H9 (cell line): ENCODE measurements around the gene SPDYE2B. TPM values are rescaled to one million over a fixed set of nuclear protein-coding genes. Genes with fewer than 3 reads are reported as not detected.
"Not testable (repeated sequence)": the region's sequence is repeated elsewhere in the genome, so short reads cannot be mapped to it uniquely, and the experiment has no call there.

Source experiments
- DNase-seq: peaks from one replicate; pipeline ENCODE4 v3.0.0-alpha.2; 2017
- H2AFZ ChIP-seq: one replicate; pipeline ENCODE4 v1.6.1; 2013; ENCODE audit warnings: mild to moderate bottlenecking, low read length, control low read depth, moderate library complexity
- H2AK5ac ChIP-seq: 2 replicates; pipeline ENCODE4 v1.6.1; 2013; ENCODE audit warnings: low read length, control low read depth, mixed read lengths; ENCODE audit not compliant: insufficient read length
- H2BK120ac ChIP-seq: one replicate; pipeline ENCODE4 v1.6.1; 2013; ENCODE audit warnings: low read depth, mild to moderate bottlenecking, low read length, control low read depth, inconsistent platforms; ENCODE audit not compliant: poor library complexity, severe bottlenecking
- H2BK12ac ChIP-seq: 2 replicates; pipeline ENCODE4 v1.6.1; 2013; ENCODE audit warnings: low read length, control low read depth, mixed read lengths, low read depth; ENCODE audit not compliant: insufficient read length
- H2BK15ac ChIP-seq: 2 replicates; pipeline ENCODE4 v1.6.1; 2013; ENCODE audit warnings: low read depth, low read length, control low read depth
- H2BK20ac ChIP-seq: one replicate; pipeline ENCODE4 v1.6.1; 2013; ENCODE audit warnings: low read depth, mild to moderate bottlenecking, low read length, control low read depth, inconsistent platforms; ENCODE audit not compliant: poor library complexity, severe bottlenecking
- H2BK5ac ChIP-seq: 2 replicates; pipeline ENCODE4 v1.6.1; 2013; ENCODE audit warnings: low read length, control low read depth, mixed read lengths; ENCODE audit not compliant: insufficient read length
- H3K14ac ChIP-seq: 2 replicates; pipeline ENCODE4 v1.6.1; 2013; ENCODE audit warnings: low read length, control low read depth; ENCODE audit not compliant: insufficient read depth
- H3K18ac ChIP-seq: 2 replicates; pipeline ENCODE4 v1.6.1; 2013; ENCODE audit warnings: low read depth, mild to moderate bottlenecking, mixed read lengths, low read length, control low read depth; ENCODE audit not compliant: insufficient read length
- H3K23ac ChIP-seq: 2 replicates; pipeline ENCODE4 v1.6.1; 2013; ENCODE audit warnings: low read length, control low read depth, mixed read lengths, low read depth; ENCODE audit not compliant: insufficient read length
- H3K23me2 ChIP-seq: 2 replicates; pipeline ENCODE4 v1.6.1; 2013; ENCODE audit warnings: low read depth, mild to moderate bottlenecking, mixed read lengths, low read length, control low read depth; ENCODE audit not compliant: insufficient read length, poor library complexity, severe bottlenecking
- H3K27ac ChIP-seq: 2 replicates; pipeline ENCODE4 v1.5.1; 2013; ENCODE audit warnings: low read length, control low read depth, mixed read lengths, low read depth; ENCODE audit not compliant: insufficient read length
- H3K27me3 ChIP-seq: 2 replicates; pipeline ENCODE4 v1.6.1; 2013; ENCODE audit warnings: low read length, control low read depth, inconsistent platforms; ENCODE audit not compliant: insufficient read depth
- H3K4ac ChIP-seq: 2 replicates; pipeline ENCODE4 v1.6.1; 2013; ENCODE audit warnings: low read depth, mild to moderate bottlenecking, control low read depth, inconsistent platforms, low read length, moderate library complexity
- H3K4me1 ChIP-seq: 2 replicates; pipeline ENCODE4 v1.6.1; 2013; ENCODE audit warnings: low read length, control low read depth, inconsistent platforms; ENCODE audit not compliant: insufficient read depth
- H3K4me2 ChIP-seq: 2 replicates; pipeline ENCODE4 v1.6.1; 2013; ENCODE audit warnings: low read length, control low read depth, mixed read lengths; ENCODE audit not compliant: insufficient read length, insufficient read depth
- H3K56ac ChIP-seq: 2 replicates; pipeline ENCODE4 v1.6.1; 2013; ENCODE audit warnings: low read depth, mild to moderate bottlenecking, mixed read lengths, low read length, control low read depth; ENCODE audit not compliant: insufficient read length
- H3K79me1 ChIP-seq: 2 replicates; pipeline ENCODE4 v1.6.1; 2013; ENCODE audit warnings: low read depth, mild to moderate bottlenecking, moderate library complexity, low read length, control low read depth, inconsistent platforms; ENCODE audit not compliant: insufficient read depth, poor library complexity, severe bottlenecking
- H3K79me2 ChIP-seq: 2 replicates; pipeline ENCODE4 v1.6.1; 2013; ENCODE audit warnings: low read length, control low read depth, inconsistent platforms; ENCODE audit not compliant: insufficient read depth
- H3K9ac ChIP-seq: 2 replicates; pipeline ENCODE4 v1.6.1; 2013; ENCODE audit warnings: low read length, control low read depth, mixed read lengths; ENCODE audit not compliant: insufficient read length; ENCODE audit errors: extremely low read depth
- H3K9me3 ChIP-seq: one replicate; pipeline ENCODE4 v1.6.1; 2013; ENCODE audit warnings: low read depth, low read length, inconsistent platforms; ENCODE audit not compliant: control insufficient read depth
- H3T11ph ChIP-seq: one replicate; pipeline ENCODE4 v1.6.1; 2013; ENCODE audit warnings: mild to moderate bottlenecking, low read length, control low read depth, inconsistent platforms
- H4K20me1 ChIP-seq: one replicate; pipeline ENCODE4 v1.6.1; 2013; ENCODE audit not compliant: control insufficient read depth, insufficient read length, insufficient read depth
- H4K5ac ChIP-seq: 2 replicates; pipeline ENCODE4 v1.6.1; 2013; ENCODE audit warnings: low read depth, mild to moderate bottlenecking, mixed read lengths, low read length, control low read depth; ENCODE audit not compliant: insufficient read length
- H4K8ac ChIP-seq: replicated peaks from 2 replicates; pipeline ENCODE4 v1.6.1; 2013; ENCODE audit warnings: low read length, control low read depth, mixed read lengths, low read depth; ENCODE audit not compliant: insufficient read length
- H4K91ac ChIP-seq: 2 replicates; pipeline ENCODE4 v1.6.1; 2013; ENCODE audit warnings: low read depth, mild to moderate bottlenecking, moderate library complexity, mixed read lengths, low read length, control low read depth; ENCODE audit not compliant: insufficient read length
- H3K27ac Mint-ChIP-seq, 3 experiments: 2 replicates in 2 of 3; 3 replicates in 1 of 3; pipeline ENCODE4 v1.8.0; 2020 to 2021; ENCODE audit warnings: mixed read lengths in 3 of 3, mild to moderate bottlenecking in 1 of 3, moderate library complexity in 1 of 3
- H3K27me3 Mint-ChIP-seq: 2 replicates; pipeline ENCODE4 v1.8.0; 2021; ENCODE audit warnings: low read depth, mild to moderate bottlenecking, moderate library complexity, mixed read lengths
- H3K36me3 Mint-ChIP-seq, 3 experiments: 2 replicates in 2 of 3; 3 replicates in 1 of 3; pipeline ENCODE4 v1.8.0; 2020 to 2021; ENCODE audit warnings: low read depth in 3 of 3, mixed read lengths in 3 of 3; ENCODE audit not compliant: insufficient read depth in 1 of 3
- H3K4me1 Mint-ChIP-seq, 2 experiments: 2 replicates each; pipeline ENCODE4 v1.8.0; 2020; ENCODE audit warnings: mixed read lengths in 2 of 2
- H3K4me3 Mint-ChIP-seq, 2 experiments: 2 replicates in 1 of 2; 3 replicates in 1 of 2; pipeline ENCODE4 v1.8.0; 2020 to 2021; ENCODE audit warnings: mild to moderate bottlenecking in 2 of 2, mixed read lengths in 2 of 2, moderate library complexity in 1 of 2
- H3K9me3 Mint-ChIP-seq, 2 experiments: 2 replicates in 1 of 2; 3 replicates in 1 of 2; pipeline ENCODE4 v1.8.0; 2020; ENCODE audit warnings: mild to moderate bottlenecking in 2 of 2, mixed read lengths in 2 of 2, moderate library complexity in 1 of 2
- WGBS: extraction: QIAGEN DNeasy Blood & Tissue Kit; methylation state at CpG from one replicate; pipeline ENCODE4 v1.1.7; 2013; ENCODE audit warnings: missing lambda C conversion rate, low lambda C conversion rate, mixed read lengths; ENCODE audit not compliant: insufficient read length; ENCODE audit errors: extremely low coverage; 5-methylcytosine and 5-hydroxymethylcytosine counted together
- total RNA-seq: library from RNA; stranded (reverse); gene quantifications from 2 replicates; pipeline ENCODE4 v1.2.1, GENCODE V29; 2021

The SPDYE2B gene
- total RNA-seq, 1 experiment from 2014 or later, result not detected

DNA sequence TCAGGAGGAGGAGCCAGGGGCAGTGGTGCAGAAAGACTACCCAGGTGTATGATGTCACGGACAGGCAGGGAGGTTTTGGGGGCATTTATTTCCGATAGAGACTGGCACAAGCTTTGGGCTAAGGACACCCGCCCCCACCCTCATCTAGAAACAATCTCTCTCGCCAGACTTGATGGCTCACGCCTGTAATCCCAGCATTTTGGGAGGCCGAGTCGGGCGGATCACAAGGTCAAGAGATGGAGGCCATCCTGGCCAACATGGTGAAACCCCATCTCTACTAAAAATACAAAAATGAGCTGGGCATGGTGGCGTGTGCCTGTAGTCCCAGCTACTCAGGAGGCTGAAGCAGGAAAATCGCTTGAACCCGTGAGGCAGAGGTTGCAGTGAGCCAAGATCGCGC, 13.2 kb upstream of the SPDYE2B start:
- H4K20me1 ChIP-seq, H3K56ac ChIP-seq, H4K5ac ChIP-seq, H3K27me3 ChIP-seq, H3K23ac ChIP-seq, H3K9me3 ChIP-seq, H3K23me2 ChIP-seq, H2BK15ac ChIP-seq, H3K79me2 ChIP-seq, H3K79me1 ChIP-seq, H3K4me1 ChIP-seq, H3K27ac Mint-ChIP-seq, H3K9ac ChIP-seq, H3K4me3 Mint-ChIP-seq, H2AK5ac ChIP-seq, H2BK5ac ChIP-seq, H3K9me3 Mint-ChIP-seq, H3K36me3 Mint-ChIP-seq, H3K4me2 ChIP-seq, H2BK20ac ChIP-seq, H3K27ac ChIP-seq, H3K4ac ChIP-seq, H4K91ac ChIP-seq, H3K27me3 Mint-ChIP-seq, H3K4me1 Mint-ChIP-seq, H3K14ac ChIP-seq, DNase-seq, H3K18ac ChIP-seq, H2BK120ac ChIP-seq, H2BK12ac ChIP-seq, H4K8ac ChIP-seq, H2AFZ ChIP-seq, H3T11ph ChIP-seq: not testable (repeated sequence)
- WGBS, result no CpG with 5 or more reads among the region's 13 CpGs

DNA sequence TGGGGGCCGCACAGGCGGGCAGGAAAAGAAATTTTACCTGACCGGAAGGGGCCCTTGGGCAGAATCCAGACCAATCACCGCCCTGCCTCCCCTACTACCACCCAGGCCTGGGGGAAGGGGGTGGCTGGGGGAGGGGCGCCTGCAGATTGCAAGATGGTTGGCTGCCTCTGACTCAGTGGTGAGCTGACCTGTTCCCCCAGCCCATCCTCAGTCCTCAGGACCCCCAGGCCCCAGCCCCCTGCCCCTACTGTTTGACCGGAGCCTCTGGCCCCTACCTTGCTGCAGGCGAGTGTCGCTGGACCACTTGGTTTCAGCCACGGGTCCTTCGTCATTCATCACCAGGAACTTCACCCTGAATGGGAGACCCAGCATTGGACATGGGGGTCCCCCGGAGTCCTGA, 11.3 kb upstream of the SPDYE2B start:
- H3K27me3 Mint-ChIP-seq, result not testable (repeated sequence)
- no CpG with 5 or more reads among the region's 11 CpGs for WGBS

More for the DNA sequence above, 11.3 kb upstream of the SPDYE2B start:
- not testable (repeated sequence) for H3K9ac ChIP-seq, H3K27ac ChIP-seq, H3K4me2 ChIP-seq, H3K4me3 Mint-ChIP-seq, H2BK12ac ChIP-seq, H3K23me2 ChIP-seq, H3K4me1 Mint-ChIP-seq, H2BK5ac ChIP-seq, H4K5ac ChIP-seq, H3T11ph ChIP-seq, H3K27ac Mint-ChIP-seq, H2BK20ac ChIP-seq, DNase-seq, H3K27me3 ChIP-seq, H3K4me1 ChIP-seq, H3K14ac ChIP-seq, H3K9me3 ChIP-seq, H2BK120ac ChIP-seq, H3K79me1 ChIP-seq, H3K79me2 ChIP-seq, H3K9me3 Mint-ChIP-seq, H3K4ac ChIP-seq, H4K20me1 ChIP-seq, H2BK15ac ChIP-seq, H3K18ac ChIP-seq, H3K23ac ChIP-seq, H3K56ac ChIP-seq, H2AFZ ChIP-seq, H2AK5ac ChIP-seq, H3K36me3 Mint-ChIP-seq, H4K8ac ChIP-seq, H4K91ac ChIP-seq
